ENCODE measurements around the gene PRKCE.

The PRKCE gene

DNA sequence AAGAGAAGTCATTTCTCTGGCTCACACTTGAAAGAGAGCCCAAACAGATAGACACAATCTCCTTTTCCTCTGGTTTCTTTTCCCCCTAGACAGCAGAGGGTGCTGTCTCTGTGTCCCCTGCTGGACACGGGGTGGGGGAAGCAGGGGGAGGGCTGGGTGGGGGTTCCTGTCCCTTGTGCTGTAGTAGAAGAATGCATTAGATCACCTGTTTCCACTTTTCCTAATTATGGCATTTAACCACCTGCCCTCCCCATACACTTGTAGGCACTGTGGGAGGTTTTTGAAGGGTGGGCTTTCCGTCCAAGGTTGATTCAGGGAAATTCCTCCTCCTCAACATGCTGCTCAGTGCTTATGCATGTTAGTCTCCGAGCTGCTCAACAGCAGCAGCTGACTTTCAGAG, 439.5 kb downstream of the PRKCE start:
- TF ChIP-seq POLR2AphosphoS5 (IDR thresholded peaks at IDR 0.05; ENCODE audit: low read depth, low read length) (no peak), TAF1 (IDR thresholded peaks at IDR 0.05; ENCODE audit: borderline replicate concordance, low read depth, low read length) (no peak), POLR2A (IDR thresholded peaks at IDR 0.05; ENCODE audit: low read depth, low read length) (no peak)

DNA sequence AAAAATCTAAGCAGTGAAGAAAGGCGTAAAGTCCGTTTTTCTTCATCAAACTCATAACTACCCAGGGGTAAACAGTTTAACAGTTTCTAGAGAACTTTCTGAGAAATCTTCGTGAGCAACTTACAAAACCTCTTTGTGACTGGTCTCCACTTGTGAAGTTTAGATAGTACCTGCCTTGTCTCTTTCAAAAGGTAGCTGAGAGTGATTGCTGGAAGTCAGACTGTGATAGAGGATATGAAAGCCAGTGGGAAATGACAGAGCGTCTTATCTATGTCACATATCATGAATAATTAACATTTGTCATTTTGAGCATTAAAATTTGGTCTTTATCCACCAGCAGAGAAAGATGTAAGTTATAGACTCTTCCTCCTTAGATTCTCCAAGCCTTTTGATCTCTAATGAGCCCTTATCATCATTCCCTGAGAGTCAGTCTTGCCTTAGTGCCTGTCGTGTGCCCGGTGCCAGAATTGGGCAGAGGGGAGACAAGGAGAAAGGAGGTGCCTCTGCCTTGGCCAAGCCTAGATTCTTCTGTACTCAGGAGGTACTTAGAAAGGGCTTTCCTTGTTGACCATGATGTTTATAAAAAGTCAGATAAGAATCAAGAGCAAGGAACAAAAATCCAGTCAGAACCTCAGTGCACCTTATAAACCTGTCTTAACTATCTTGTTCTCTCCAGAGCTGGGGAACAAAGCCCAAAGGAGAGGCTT, 440.6 kb downstream of the PRKCE start:
- TF ChIP-seq POLR2A (IDR thresholded peaks at IDR 0.05; ENCODE audit: low read depth, low read length) (no peak), TAF1 (IDR thresholded peaks at IDR 0.05; ENCODE audit: borderline replicate concordance, low read depth, low read length) (no peak), POLR2AphosphoS5 (IDR thresholded peaks at IDR 0.05; ENCODE audit: low read depth, low read length) (no peak)

More for the DNA sequence above, 439.5 kb downstream of the PRKCE start:
- no peak for DNase-seq (ENCODE audit: insufficient read length)
- no peak for FAIRE-seq

DNA sequence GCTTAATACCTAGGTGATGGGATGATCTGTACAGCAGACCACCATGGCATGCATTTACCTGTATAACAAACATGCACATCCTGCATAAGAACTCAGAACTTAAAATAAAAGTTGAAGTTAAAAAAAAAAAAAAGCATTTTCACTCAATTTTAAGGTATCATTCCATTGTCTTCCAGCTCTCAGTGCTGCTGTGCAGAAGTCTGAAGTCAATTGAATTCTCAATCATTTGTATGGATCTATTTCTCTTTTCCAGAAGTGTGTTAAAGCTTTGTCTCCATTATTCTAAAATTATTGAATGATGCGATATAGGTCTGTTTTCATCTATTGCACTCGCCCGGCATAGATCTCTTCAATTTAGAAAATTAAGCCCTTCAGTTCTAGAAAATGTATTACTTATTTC, 443.2 kb downstream of the PRKCE start:
- TF ChIP-seq TAF1 (IDR thresholded peaks at IDR 0.05; ENCODE audit: borderline replicate concordance, low read depth, low read length) (no peak), POLR2AphosphoS5 (IDR thresholded peaks at IDR 0.05; ENCODE audit: low read depth, low read length) (no peak), POLR2A (IDR thresholded peaks at IDR 0.05; ENCODE audit: low read depth, low read length) (no peak)
- FAIRE-seq (no peak), DNase-seq (ENCODE audit: insufficient read length) (no peak)

More for the DNA sequence above, 440.6 kb downstream of the PRKCE start:
- DNase-seq (ENCODE audit: insufficient read length), result no peak
- FAIRE-seq, result no peak

DNA sequence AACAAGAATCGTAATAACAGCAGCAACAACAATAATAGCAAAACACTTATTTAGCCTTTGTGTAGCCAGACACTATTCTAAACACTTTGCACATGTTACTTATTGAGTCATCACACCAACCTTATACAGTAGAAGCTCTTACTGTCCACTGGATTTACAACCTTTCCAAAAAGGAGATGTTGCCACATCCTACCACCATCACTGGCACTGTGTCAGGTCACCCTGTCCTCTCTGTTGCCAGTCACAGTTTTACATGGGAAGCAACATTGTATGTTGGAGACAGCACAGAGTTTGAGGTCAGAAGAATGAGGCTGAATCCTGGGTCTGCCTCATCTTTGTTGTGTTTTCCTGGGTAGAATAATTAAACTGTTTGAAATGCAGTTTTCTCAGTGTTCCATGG, 444.4 kb downstream of the PRKCE start:
- no peak for DNase-seq (ENCODE audit: insufficient read length)
- no peak for FAIRE-seq
- TF ChIP-seq TAF1 (IDR thresholded peaks at IDR 0.05; ENCODE audit: borderline replicate concordance, low read depth, low read length), result no peak
- TF ChIP-seq POLR2A (IDR thresholded peaks at IDR 0.05; ENCODE audit: low read depth, low read length), result no peak
- TF ChIP-seq POLR2AphosphoS5 (IDR thresholded peaks at IDR 0.05; ENCODE audit: low read depth, low read length), result no peak

DNA sequence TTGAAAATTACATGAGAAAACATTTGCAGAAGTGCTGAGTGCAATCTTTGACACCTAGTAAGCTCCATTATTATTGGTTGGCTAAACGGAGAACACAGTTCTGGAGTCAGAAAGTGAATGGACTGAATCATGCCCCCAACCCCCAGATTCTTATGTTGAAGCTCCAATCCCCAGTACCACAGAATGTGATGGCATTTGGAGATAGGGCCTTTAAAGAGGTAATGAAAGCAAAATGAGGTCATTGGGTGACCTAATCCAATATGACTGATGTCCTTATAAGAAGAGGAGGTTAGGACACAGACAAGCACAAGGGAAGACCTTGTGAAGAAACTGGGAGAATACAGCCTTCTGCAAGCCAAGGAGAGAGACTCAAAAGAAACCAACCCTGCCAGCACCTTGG, 444.8 kb downstream of the PRKCE start:
- FAIRE-seq (no peak), DNase-seq (ENCODE audit: insufficient read length) (no peak)
- TF ChIP-seq POLR2AphosphoS5 (IDR thresholded peaks at IDR 0.05; ENCODE audit: low read depth, low read length) (no peak), TAF1 (IDR thresholded peaks at IDR 0.05; ENCODE audit: borderline replicate concordance, low read depth, low read length) (no peak), POLR2A (IDR thresholded peaks at IDR 0.05; ENCODE audit: low read depth, low read length) (no peak)

DNA sequence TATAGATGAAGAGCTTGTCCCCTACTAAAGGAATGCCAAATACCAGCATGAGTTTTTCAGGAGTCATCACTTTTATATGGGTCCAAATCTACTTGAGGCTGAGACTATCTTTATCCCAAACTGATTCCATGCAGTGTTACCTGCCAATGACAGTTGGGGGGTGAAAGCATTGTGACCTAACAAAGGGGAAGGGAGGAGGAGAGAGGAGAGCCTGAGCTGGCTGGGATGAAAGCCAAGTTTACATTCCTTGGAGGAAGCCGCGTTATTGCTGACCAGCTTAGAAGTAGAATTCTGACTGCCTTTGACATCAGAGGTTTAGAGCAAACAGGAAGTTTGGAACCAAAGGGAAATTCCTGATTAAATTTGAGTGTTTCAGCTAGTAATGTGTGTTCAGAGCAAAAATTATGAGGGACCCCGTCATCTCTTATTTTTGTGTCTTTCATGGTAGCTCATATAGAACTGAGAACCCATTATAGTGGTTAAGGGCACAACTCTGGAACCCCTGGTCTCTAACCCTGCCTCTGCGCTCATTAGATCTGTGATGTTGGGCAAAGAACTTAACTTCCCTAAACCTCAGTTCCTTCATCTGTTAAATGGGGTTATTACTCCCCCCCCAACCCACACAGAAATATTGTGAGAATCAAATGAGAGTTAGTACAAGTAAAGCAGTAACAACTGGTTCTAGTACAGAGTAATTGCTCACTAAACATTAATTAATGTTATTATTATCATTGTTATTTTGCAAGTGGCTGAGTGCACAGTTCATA, 446.4 kb downstream of the PRKCE start:
- DNase-seq (ENCODE audit: insufficient read length), result no peak
- no peak for TF ChIP-seq POLR2A (IDR thresholded peaks at IDR 0.05; ENCODE audit: low read depth, low read length)
- TF ChIP-seq POLR2AphosphoS5 (IDR thresholded peaks at IDR 0.05; ENCODE audit: low read depth, low read length), result no peak
- no peak for TF ChIP-seq TAF1 (IDR thresholded peaks at IDR 0.05; ENCODE audit: borderline replicate concordance, low read depth, low read length)
- FAIRE-seq, result no peak

DNA sequence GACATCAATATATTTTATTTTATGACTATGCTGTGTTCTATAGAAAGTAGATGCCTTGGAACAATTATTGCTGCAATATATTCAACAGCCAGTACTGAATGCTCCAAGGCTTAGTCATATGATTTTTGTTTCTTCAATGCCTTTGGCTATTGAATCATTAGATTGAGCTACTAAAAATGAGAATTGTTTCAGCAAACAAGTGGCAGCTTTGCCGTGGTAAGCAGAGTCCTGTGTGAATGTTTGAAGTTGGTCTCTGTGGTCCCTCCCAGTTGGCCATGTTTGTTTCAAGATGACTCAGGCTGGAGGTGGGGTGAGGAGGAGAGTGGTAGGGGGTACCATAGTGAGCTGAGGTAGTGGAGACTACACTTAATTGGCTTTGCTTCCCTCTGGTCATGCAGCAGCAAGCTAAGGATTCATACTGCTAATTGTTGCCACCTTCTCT, 447.2 kb downstream of the PRKCE start:
- DNase-seq (ENCODE audit: insufficient read length) (no peak), FAIRE-seq (no peak)
- TF ChIP-seq POLR2AphosphoS5 (IDR thresholded peaks at IDR 0.05; ENCODE audit: low read depth, low read length) (no peak), POLR2A (IDR thresholded peaks at IDR 0.05; ENCODE audit: low read depth, low read length) (no peak), TAF1 (IDR thresholded peaks at IDR 0.05; ENCODE audit: borderline replicate concordance, low read depth, low read length) (no peak)

DNA sequence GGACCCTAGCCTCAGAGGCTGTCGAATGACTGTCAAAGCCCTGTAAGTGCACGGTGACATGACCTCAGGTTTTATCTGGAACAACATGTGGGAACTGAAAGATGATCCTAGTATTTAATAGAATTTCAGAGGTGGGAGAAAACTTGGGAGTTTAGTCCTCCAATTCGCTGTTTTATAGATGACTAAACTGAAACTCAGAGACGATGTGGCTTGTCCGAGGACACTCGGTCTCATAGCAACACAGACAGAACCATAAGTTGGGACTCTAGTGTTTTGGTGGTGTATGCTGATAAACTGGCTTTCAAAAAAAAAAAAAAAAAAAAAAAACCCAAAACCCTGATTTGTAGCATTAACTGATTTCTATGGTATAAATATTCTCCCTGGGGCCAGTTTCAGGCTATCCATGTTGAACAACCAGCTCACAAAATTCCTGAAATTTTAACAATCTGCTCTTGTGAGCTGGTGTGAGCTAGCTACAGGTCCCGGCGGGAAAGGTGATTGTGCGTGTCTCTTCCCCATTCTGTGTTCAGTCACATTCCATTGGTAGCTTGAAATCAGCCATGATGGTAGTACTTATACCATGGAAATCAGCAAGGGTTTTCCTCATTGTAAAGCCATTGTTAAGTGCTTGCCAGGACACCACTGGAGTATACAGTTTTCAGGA, 450.2 kb downstream of the PRKCE start:
- TF ChIP-seq POLR2A (IDR thresholded peaks at IDR 0.05; ENCODE audit: low read depth, low read length) (no peak), POLR2AphosphoS5 (IDR thresholded peaks at IDR 0.05; ENCODE audit: low read depth, low read length) (no peak), TAF1 (IDR thresholded peaks at IDR 0.05; ENCODE audit: borderline replicate concordance, low read depth, low read length) (no peak)
- FAIRE-seq (no peak), DNase-seq (ENCODE audit: insufficient read length) (no peak)

DNA sequence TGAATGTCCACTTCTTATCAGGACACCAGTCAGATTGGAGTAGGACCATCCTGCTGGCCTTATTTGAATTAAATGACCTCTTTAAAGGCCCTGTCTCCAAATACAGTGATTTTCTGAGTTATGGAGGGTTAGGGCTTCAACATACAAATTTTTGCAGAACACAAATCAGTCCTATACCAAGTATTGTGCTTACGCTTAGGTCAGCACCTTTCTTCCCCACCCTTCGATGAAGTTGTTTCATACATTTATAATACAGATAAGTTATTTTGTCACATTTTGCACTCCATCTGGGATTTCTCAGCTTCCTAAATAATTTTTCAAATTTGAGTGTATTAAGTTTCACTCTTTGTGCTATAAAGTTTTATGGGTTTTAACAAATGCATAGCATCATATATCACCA, 455.2 kb downstream of the PRKCE start:
- TF ChIP-seq TAF1 (IDR thresholded peaks at IDR 0.05; ENCODE audit: borderline replicate concordance, low read depth, low read length) (no peak), POLR2A (IDR thresholded peaks at IDR 0.05; ENCODE audit: low read depth, low read length) (no peak), POLR2AphosphoS5 (IDR thresholded peaks at IDR 0.05; ENCODE audit: low read depth, low read length) (no peak)
- no peak for FAIRE-seq
- DNase-seq (ENCODE audit: insufficient read length), result no peak

DNA sequence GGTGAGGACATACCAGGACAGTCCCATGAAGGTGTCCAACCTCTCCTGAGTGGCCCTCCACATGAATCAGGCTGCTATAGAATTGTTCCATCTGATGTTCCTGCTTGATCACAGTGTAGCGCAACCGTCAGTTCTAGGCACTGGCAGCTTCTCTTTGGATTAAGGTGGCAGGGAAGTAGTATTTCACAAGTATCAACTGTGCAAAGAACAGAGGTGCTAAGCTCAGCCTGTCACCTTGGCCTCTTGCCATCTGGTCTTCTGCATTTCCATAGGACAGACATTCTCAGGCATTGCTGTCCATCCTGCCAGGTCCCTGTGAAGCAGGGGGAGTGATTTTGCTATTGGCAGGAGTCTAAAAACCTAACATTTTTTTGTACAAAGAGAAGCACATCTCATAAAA, 463.5 kb downstream of the PRKCE start:
- DNase-seq (ENCODE audit: insufficient read length) (no peak), FAIRE-seq (no peak)
- TF ChIP-seq POLR2A (IDR thresholded peaks at IDR 0.05; ENCODE audit: low read depth, low read length) (no peak), TAF1 (IDR thresholded peaks at IDR 0.05; ENCODE audit: borderline replicate concordance, low read depth, low read length) (no peak), POLR2AphosphoS5 (IDR thresholded peaks at IDR 0.05; ENCODE audit: low read depth, low read length) (no peak)

DNA sequence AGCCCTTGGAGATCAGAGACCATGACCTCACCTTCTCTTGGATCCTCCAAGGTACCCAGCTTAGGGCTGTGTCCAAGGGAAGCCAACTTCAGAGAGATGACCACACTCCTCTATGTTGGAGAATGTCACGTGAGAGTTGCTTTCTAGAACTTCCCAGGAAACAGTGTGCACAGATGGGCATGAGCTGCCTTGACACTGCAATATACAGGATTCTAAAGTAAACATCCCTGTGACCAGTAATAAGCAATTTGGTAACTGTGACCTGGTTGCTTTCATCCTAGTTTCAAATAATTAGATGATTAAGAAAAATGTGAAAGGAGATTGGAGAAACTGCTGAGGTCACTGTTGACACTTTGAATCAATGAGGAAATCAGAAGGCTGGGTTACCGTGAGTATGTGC, 464.7 kb downstream of the PRKCE start:
- TF ChIP-seq TAF1 (IDR thresholded peaks at IDR 0.05; ENCODE audit: borderline replicate concordance, low read depth, low read length) (no peak), POLR2A (IDR thresholded peaks at IDR 0.05; ENCODE audit: low read depth, low read length) (no peak), POLR2AphosphoS5 (IDR thresholded peaks at IDR 0.05; ENCODE audit: low read depth, low read length) (no peak)
- DNase-seq (ENCODE audit: insufficient read length) (no peak), FAIRE-seq (no peak)
